Measurements from ENCODE around the gene GTPBP1. TPM values are rescaled to one million over a fixed set of nuclear protein-coding genes. Genes with fewer than 3 reads are reported as not detected.

The GTPBP1 gene
- total and polyA plus RNA-seq, 2 of the 4 experiments (the other 2 are of a cell fraction) = 12.4 to 29.5 TPM

GRCh38 chr22:38720350-38720749 is 14.6 kb downstream of the GTPBP1 start:
- POLR2A ChIA-PET (ENCODE audit: unreplicated experiment) = no interaction called here
- Histone ChIP-seq H2BK20ac (ENCODE audit: low read depth, low read length) (no peak overlapping the region), H3K23ac (ENCODE audit: low read depth, low read length) (no peak overlapping the region), H2AFZ (replicated peaks; ENCODE audit: low read length, poor library complexity) (no peak overlapping the region), H3K27ac (ENCODE audit: insufficient read depth, low read length) (no peak overlapping the region), H3K56ac (ENCODE audit: extremely low read depth, insufficient read depth, low read length) (no peak overlapping the region), H3K18ac (ENCODE audit: low read depth, low read length) (no peak overlapping the region), H3K9me3 (ENCODE audit: control insufficient read depth, insufficient read depth, low read length) (no peaks in the 10 kb centered on the region), H3K4ac (ENCODE audit: low read depth, low read length) (no peak overlapping the region), H3K79me1 (ENCODE audit: low read depth in 1 of 2, low read length in 2 of 2) (peaks cover 29 to 73% of the 10 kb centered on the region in 2 experiments), H3K9ac (ENCODE audit: low read depth, low read length) (no peak overlapping the region), H3K14ac (replicated peaks; ENCODE audit: low read depth, low read length) (no peak overlapping the region), H3K4me1 (ENCODE audit: control insufficient read depth, insufficient read depth, low read length) (peaks cover 2% of the 10 kb centered on the region), H4K91ac (ENCODE audit: insufficient read depth, low read depth, low read length) (no peak overlapping the region), H3K9me1 (ENCODE audit: insufficient read depth, low read length) (peaks cover 25% of the 10 kb centered on the region), H3K4me2 (ENCODE audit: low read depth, low read length) (no peak overlapping the region), H2BK15ac (ENCODE audit: low read depth, low read length) (no peak overlapping the region), H3K4me3 (ENCODE audit: insufficient read depth, low read depth, low read length) (no peak overlapping the region), H4K20me1 (ENCODE audit: insufficient read depth, low read length) (peaks cover 30% of the 10 kb centered on the region), H4K8ac (ENCODE audit: low read depth in 2 of 2, low read length in 2 of 2) (no peak overlapping the region), H2AK9ac (replicated peaks; ENCODE audit: low read depth, low read length, poor library complexity) (no peak overlapping the region), H2AK5ac (ENCODE audit: low read depth, low read length) (no peak overlapping the region), H4K5ac (ENCODE audit: low read depth, low read length) (no peak overlapping the region), H3K36me3 (ENCODE audit: control insufficient read depth, insufficient read depth, low read length) (peaks cover 45% of the 10 kb centered on the region), H2BK5ac (ENCODE audit: low read depth, low read length, poor library complexity, severe bottlenecking) (no peak overlapping the region), H2BK120ac (ENCODE audit: low read depth, low read length) (no peak overlapping the region), H3K27me3 (ENCODE audit: control insufficient read depth, insufficient read depth, low read length) (no peaks in the 10 kb centered on the region)
- CTCF ChIA-PET = no interaction called here
- WGBS, 2 experiments (ENCODE audit: extremely low coverage in 2 of 2, insufficient read length in 1 of 2) = no CpG with 5 or more reads among the region's 3 CpGs
- no peak for ATAC-seq (ENCODE audit: low read depth)
- dilution Hi-C loops (cut with HindIII; ENCODE audit: low sequenced_read_pairs, unreplicated experiment) (no loop called here), in situ Hi-C loops (cut with MboI; ENCODE audit: low sequenced_read_pairs) (no loop called here), intact Hi-C loops (cut with micrococcal nuclease) (no loop called here)
- no peak for DNase-seq
- no TSS peak for BruUV-seq (replicated peaks)
- TF ChIP-seq POLR2A (IDR thresholded peaks at IDR 0.05; ENCODE audit: low read depth, low read length) (no peak), USF2 (IDR thresholded peaks at IDR 0.05; ENCODE audit: low read depth, low read length) (no peak), BHLHE40 (IDR thresholded peaks at IDR 0.05; ENCODE audit: low read depth, low read length) (no peak), FOS (IDR thresholded peaks at IDR 0.05; ENCODE audit: low read depth, low read length) (no peak), CEBPB (IDR thresholded peaks at IDR 0.05; ENCODE audit: low read depth, low read length) (no peak), CTCF (conservative IDR thresholded peaks at IDR 0.05; ENCODE audit: low read depth, low read length) (no peak)

All from IMR-90 (cell line).